Activated CD8-positive, alpha-beta memory T cell treated with anti-CD3 and anti-CD28 coated beads, Interleukin-2, amount 50 U/mL, for 24 hours (primary cell): ENCODE measurements around the gene KCNJ10.

Experiments used
- DNase-seq: peaks from one replicate; pipeline ENCODE4 v3.0.0-alpha.2; 2020; ENCODE audit errors: extremely low read depth

KCNJ10 gene

DNA sequence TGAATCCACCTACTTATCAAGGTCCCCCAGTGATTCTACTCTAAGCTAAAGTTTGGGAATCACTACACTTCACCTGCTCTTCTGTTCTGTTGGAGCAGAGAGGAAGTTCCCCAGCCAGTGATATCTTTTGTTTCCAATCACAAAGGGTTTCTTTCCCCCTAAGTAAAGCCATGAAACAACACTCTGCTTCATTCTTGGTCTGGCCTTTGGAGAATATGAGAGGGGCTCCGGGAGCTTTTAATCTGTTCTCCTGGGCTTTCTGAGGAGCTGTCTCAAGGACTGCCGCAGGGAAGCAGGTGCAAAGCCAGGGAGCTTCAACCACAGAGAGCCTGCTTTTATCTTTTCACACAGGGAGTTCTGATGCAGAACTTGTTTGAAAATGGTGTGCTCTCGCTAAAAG lies 105.8 kb downstream of the KCNJ10 start:
- no peak for DNase-seq

DNA sequence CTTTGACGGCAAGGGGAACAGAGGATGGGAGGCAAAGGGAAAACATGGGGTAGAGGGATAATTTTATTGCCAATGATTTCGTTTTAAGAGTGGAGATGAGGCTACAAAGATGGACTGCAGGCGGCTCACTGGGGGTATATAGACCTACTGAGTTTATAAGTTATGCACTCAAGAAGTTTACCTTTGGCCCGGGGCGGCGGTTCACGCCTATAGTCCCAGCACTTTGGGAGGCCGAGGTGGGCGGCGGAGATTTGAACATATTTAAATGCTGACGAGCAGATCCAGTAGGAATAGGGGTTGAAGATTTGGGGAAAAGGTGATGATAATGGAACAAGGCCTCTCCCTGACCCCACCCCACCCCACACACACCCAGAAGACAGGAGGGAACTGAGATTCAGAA lies 107.8 kb downstream of the KCNJ10 start:
- no peak for DNase-seq

DNA sequence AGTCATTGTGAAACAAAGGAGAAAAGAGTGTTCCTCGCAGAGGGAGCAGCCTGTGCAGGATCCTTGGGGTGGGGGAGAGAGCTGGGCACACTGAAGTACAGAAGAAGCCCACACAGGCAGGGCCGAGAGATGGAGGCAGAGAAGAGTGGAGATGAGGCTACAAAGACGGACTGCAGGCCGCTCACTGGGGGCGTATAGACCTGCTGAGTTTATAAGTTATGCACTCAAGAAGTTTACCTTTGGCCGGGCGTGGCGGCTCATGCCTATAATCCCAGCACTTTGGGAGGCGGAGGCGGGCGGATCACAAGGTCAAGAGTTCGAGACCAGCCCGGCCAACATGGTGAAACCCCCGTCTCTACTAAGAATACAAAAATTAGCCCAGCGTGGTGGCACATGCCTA lies 108.3 kb downstream of the KCNJ10 start:
- no peak for DNase-seq

DNA sequence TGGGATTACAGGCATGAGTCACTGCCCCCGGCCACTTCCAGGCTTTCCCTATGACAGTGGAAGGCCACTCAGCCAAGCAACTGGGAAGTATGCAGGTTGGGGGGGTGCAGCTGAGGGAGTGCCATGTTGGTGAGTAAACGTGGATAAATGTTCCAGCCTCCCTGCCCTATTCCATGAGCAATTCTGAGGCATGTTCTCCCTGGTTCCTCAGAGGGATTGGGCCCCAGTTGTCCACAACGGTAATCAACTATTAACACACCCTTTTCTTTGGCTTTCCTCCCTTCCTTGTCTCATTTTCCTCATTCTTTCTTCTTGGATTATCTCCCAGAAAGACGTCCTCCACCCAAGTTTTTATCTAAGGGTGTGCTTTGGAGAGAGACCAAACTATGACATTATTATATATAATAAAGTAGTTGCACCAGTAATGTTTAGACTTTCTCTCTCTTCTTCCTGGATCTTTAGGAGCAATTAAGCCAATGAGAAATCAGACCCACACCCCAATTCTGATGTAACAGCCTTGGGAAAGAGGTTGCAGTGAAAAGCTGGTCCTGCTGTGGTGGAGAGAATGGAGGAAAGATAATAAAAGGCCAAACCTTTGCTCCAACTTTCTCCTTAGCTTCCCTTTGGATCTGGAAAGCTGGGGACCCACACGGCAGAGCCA lies 109.1 kb downstream of the KCNJ10 start:
- DNase-seq = no peak

DNA sequence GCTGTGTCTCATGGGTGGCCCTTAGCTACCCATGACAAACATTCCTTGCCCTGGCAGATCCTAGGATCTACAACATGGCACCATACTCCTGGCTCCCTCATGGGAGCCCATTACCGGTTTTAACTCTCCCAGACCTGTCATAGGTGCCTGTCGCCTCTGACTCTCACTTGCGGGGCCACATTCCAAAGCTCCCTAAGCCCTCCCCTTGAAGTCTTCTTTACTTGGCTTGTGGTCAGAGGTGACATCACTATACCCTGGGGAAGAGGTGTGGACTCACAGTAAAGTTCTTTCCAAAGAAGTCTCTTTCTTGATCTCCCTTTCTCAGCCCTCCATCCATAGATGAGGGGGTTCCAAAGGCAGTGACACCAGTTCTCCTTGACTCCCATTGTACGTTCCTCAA lies 110.5 kb downstream of the KCNJ10 start:
- DNase-seq = no peak

DNA sequence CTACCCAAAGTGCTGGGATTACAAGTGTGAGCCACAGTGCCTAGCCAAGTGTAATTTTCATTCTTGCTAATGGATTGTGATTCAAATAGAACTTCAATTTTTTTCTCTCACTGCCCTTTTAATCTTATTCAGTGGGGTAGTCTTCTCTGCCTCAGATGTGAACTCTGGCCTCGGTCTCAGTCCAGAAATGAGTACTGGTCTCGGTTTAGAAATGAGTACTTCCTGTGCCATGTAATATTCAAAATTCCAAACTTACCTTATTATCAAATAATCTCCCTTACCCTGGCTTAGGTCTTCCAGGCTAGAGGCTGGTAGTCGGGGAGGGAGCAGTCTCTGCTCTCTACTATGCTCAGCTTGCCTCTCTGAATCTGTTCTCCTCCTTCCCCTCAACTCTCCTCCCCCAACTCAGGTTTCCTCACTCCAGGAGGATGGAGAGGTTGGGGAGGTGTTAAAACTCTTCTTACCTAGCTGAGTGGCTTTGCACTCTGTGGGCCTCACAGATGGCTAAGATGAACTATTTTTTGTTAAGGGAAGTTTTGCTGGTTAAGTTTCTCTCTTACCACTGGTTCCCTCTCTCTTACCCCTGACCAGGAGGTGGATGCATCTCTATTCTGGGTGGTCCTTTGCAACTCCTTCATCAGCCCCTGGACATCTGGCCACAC lies 111.1 kb downstream of the KCNJ10 start:
- no peak for DNase-seq

DNA sequence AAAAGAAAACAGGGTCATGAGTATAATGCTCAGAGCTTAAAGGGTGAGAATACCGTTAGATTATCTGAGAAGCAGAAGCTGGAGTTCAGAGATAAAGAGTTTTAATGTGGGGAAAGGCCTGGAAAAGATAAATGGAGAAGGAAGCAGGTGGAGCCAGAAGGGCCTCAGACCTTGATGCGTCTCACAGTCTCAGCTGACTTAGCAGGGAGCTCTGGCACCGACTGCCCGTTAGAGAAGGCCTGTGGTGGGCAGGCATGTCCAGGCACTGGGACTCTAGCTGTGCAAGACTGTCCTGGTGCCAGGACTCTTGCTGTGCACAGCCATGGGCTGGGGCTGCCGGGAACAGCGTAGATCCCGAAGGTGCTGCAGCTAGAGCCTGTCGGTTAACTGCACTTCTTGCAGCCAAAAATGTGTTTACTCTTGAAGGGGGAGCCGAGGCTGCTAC lies 112.1 kb downstream of the KCNJ10 start:
- no peak for DNase-seq

DNA sequence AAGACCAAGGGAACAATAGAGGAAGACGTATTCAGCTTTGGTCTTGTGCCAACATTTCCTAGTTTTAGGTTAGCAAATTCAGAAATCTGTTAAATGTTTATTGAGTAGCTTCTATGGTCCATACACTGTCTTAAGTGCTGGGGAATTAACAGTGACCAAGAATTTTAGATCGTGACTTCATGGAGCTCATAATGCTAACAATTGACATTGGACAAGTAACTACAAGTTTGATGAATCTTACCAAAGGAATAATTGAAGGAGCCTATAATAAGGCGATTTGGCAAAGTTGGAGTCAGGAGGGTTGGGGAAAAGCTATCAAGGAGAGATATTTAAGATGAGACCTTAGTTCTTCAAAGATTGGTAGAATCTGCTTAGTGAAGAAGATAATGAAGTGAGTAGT lies 114.5 kb downstream of the KCNJ10 start:
- no peak for DNase-seq

DNA sequence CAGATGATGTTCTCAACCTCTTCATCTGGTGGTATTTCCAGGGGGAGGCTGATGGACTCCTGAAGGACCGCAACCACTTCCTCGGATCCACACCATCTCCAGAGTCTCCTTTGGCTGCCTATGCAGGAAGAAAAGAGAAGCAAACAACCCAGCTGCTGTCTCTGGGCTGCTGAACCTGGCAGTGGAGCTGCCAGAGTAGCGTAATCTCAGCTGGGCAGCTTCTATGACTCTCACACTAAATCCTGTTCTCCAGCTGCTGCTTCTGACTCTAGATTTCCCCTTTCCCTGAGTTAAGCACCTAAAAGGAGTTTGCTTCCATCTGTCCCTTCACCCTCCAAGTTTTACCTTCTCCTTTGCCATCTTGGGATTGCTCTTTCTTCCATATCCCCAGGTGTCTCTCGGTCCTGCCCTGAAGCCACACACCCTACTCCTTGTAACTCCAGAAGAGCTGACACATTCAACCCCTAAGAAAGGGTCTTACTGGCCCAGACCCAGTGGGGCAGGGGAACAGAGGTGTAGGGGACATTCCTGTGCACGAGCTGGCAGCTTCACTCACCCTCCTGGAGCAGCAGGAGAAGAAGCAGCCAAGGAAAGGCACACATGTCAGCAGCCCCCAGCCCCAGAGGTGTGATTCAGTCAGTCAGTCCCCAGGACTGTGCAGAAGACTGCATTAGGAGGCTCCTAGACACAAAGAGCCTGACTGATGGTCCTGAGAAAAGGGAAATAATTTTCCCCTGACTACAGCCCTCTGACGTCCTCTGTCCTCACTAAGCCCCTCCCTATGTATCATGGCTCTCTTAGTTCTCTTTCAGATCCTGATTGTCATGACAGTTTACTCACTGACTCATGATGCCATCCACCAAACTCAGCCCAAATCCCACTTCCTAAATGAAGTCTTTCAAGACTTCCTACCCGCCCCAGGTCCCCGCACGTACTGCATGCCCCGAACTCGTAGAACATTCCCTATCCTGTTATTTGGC lies 116.1 kb downstream of the KCNJ10 start, which contains the start of gene SLAMF9:
SLAMF9 (minus strand) TSS at position 702 of the 980 bp plus-strand sequence; CDS start at position 602, 100 bp downstream.
- DNase-seq = no peak

DNA sequence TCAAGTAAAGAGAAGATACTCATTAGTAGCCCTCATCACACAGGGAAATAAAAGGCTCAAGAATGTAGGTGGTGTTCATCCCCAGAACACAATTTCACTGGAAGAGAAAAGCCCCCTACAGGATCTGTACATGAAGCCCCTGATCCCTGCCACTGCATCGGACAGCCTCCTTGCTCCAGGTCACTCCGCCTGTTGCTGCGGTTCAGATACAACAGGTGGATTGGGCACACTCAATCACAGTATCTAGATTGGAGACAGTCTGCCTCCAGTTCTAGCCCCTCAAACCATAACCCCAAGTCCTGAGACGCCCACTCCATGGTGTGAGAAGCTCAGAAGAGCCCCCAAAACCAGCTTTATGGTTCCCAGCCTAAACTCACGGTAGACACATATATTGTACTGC lies 117.0 kb downstream of the KCNJ10 start:
- no peak for DNase-seq

DNA sequence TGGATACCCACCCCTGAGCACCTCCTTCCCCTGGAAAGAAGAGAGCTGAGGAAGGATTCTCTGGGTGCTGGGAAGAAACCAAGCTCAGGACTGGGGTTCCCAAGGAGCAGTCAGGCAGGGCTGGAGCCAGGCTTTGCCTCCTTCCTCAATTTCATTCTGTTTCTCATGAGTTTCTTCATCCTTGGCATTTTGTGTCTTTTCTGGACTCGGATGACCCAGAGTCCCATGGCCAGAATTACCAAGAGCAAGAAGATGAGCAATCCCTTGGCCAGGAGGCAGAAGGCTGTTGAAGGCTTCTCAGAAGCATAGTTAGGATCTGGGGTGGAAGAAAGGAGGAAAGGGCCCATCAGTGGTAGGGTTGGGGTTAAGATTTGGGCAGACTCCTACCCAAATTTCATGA lies 118.4 kb downstream of the KCNJ10 start:
- DNase-seq = no peak

DNA sequence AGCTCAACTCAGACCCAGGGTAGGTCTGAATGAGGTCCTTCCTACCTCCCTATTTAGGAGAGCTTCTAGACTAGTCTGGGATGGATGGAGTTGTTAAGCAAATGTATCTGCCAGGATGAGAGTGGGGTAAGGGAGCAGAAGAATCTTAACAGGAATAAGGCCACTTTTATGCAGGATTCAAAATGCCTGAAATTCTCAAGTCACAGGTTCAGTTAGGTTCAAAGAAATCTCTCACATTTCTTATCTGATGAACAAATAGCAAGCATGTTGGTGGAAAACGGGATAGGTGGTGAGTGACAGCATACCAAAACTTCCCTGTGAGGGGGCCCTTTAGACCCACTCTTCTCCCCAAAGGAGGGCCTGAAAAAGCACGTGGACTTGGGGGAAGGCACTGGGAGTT lies 118.9 kb downstream of the KCNJ10 start:
- DNase-seq = no peak

DNA sequence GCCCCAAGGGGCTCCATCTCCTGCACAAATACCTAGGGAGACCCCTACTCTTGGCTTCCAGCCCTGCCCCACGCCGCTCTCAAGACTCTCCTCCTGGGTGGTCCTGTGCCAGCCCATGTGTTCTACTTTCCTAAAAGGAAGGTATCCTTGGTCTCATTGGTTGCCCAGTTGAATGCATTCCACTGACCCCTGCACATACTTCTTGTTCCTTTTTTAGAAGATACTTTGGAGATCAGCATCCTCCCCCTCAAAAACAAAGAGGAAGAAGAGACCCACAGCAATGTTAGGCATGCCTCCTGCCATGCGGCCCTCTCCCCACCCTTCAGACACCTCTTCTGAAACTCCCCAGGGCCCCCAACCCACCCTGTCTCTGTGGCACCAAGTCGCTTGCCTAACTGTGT lies 120.0 kb downstream of the KCNJ10 start:
- no peak for DNase-seq

DNA sequence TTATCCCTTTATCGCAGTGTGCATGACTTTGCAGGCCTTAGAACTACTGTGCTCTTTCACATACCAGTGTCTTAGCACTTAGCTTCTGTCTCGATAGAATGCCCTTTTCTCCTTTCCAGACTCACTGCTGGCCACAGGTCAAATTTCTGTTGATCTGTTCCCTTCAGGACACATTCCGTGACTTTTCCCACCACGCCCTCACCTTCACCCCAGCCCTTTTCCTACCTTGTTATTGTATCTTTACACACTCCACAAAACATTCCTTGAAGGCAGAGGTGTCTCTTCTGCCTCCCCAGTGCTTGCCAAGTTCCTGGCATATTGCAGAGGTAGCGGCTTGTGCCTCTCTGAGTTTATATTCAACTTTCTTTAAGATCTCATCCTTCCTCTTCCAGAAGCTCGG lies 120.8 kb downstream of the KCNJ10 start:
- DNase-seq = no peak
